T-cell (primary cell): ENCODE results near the gene GPNMB. TPM values are rescaled to one million over a fixed set of nuclear protein-coding genes. Genes with fewer than 3 reads are reported as not detected.

ENCODE experiments used
- ATAC-seq, 4 experiments: fragments of 200-7000 bp in 3 of 4; fragments of 150-1000 bp in 1 of 4; cut with Tn5 transposase; replicated peaks in 1 of 4; 1 replicate in 3 of 4; 2 replicates in 1 of 4; pipeline ENCODE4 v1.10.0; 2021; ENCODE audit warnings: moderate library complexity in 3 of 4, mild to moderate bottlenecking in 2 of 4, moderate number of reproducible peaks in 1 of 4
- CTCF ChIA-PET, 2 donors: fragments of 300-600 bp; sonication (Branson Sonifier 250); formaldehyde crosslinking; loops; one replicate each; lab custom pipeline; 2022; ENCODE audit warnings: antibody characterized with exemption in 2 of 2; lab: Charles Lee
- POLR2A ChIA-PET, 2 donors: fragments of 300-600 bp; sonication (Branson Sonifier 250); formaldehyde crosslinking; loops; one replicate each; lab custom pipeline; 2022; ENCODE audit warnings: antibody characterized with exemption in 2 of 2; lab: Charles Lee
- DNase-seq, 35 experiments: peaks; one replicate each; pipeline versions ENCODE4 v3.0.0 to v3.0.0-alpha.2; 2013 to 2023
- H3K27ac ChIP-seq: one replicate; pipeline ENCODE4 v1.5.1; 2013; ENCODE audit warnings: low read length
- H3K27me3 ChIP-seq, 2 experiments: replicated peaks in 1 of 2; 1 replicate in 1 of 2; 2 replicates in 1 of 2; pipeline versions ENCODE4 v1.6.1 to v1.7.0; 2013; ENCODE audit warnings: low read length in 1 of 2, mixed read lengths in 1 of 2; ENCODE audit not compliant: control insufficient read depth in 2 of 2, insufficient read depth in 2 of 2; ENCODE audit errors: extremely low read depth in 1 of 2
- H3K36me3 ChIP-seq, 2 donors: 1 replicate in 1 of 2; 2 replicates in 1 of 2; pipeline versions ENCODE4 v1.6.1 to v1.7.0; 2013; ENCODE audit warnings: low read length in 1 of 2; ENCODE audit not compliant: control insufficient read depth in 2 of 2, insufficient read depth in 1 of 2; ENCODE audit errors: extremely low read depth in 1 of 2
- H3K4me1 ChIP-seq, 2 experiments: 1 replicate in 1 of 2; 2 replicates in 1 of 2; pipeline versions ENCODE4 v1.6.1 to v1.7.0; 2013; ENCODE audit warnings: low read length in 2 of 2, mixed read lengths in 1 of 2; ENCODE audit not compliant: insufficient read depth in 2 of 2, control insufficient read depth in 1 of 2; ENCODE audit errors: extremely low read depth in 1 of 2
- H3K4me3 ChIP-seq, 2 donors: 1 replicate in 1 of 2; 2 replicates in 1 of 2; pipeline versions ENCODE4 v1.5.1 to v1.7.0; 2013; ENCODE audit warnings: mild to moderate bottlenecking in 2 of 2, low read length in 1 of 2, moderate library complexity in 1 of 2; ENCODE audit not compliant: control insufficient read depth in 1 of 2; ENCODE audit errors: extremely low read depth in 1 of 2
- H3K9me3 ChIP-seq: 2 replicates; pipeline ENCODE4 v1.7.0; 2013
- H3K27ac Mint-ChIP-seq, 2 donors: one replicate each; pipeline ENCODE4 v1.8.0; 2020 to 2021; ENCODE audit warnings: mild to moderate bottlenecking in 2 of 2, mixed read lengths in 2 of 2
- H3K27me3 Mint-ChIP-seq, 2 donors: one replicate each; pipeline ENCODE4 v1.8.0; 2021 to 2022; ENCODE audit warnings: mixed read lengths in 2 of 2
- H3K36me3 Mint-ChIP-seq: one replicate; pipeline ENCODE4 v1.8.0; 2021; ENCODE audit warnings: mixed read lengths
- H3K4me1 Mint-ChIP-seq, 3 donors: one replicate each; pipeline ENCODE4 v1.8.0; 2020 to 2022; ENCODE audit warnings: mixed read lengths in 3 of 3, mild to moderate bottlenecking in 1 of 3
- H3K4me3 Mint-ChIP-seq, 3 donors: one replicate each; pipeline ENCODE4 v1.8.0; 2020 to 2022; ENCODE audit warnings: mild to moderate bottlenecking in 3 of 3, mixed read lengths in 3 of 3, moderate library complexity in 3 of 3
- H3K9me3 Mint-ChIP-seq, 3 donors: one replicate each; pipeline ENCODE4 v1.8.0; 2020 to 2022; ENCODE audit warnings: mixed read lengths in 3 of 3
- WGBS: methylation state at CpG from one replicate; pipeline ENCODE4 v1.1.5; 2013; ENCODE audit warnings: missing lambda C conversion rate; ENCODE audit not compliant: insufficient coverage; 5-methylcytosine and 5-hydroxymethylcytosine counted together
- total RNA-seq, 35 experiments: library from RNA in 6 of 35; stranded (reverse) in 6 of 35; fragments of 120-200 nt in 1 of 35; gene quantifications; one replicate each; pipeline versions ENCODE4 v1.2.1 to v1.2.4 and lab custom pipeline; 2013 to 2026

The GPNMB gene
- total RNA-seq, 5 donors from 2014 or later (not counting 1 experiment from before 2014, with no cell fraction given) = 0.76 to 1.4 (median 0.82) TPM; not detected in 2

- H3K36me3 ChIP-seq = no peaks in the 10 kb centered on the region
- H3K4me3 ChIP-seq = no peak overlapping the region
- H3K4me1 ChIP-seq = no peaks in the 10 kb centered on the region
- H3K27me3 ChIP-seq = peaks cover 0 to 23% of the 10 kb centered on the region in 2 experiments
- Mint-ChIP-seq H3K27me3 (peaks cover 18 to 25% of the 10 kb centered on the region in 2 donors), H3K4me3 (no peak overlapping the region), H3K4me1 (no peaks in the 10 kb centered on the region), H3K9me3 (no peaks in the 10 kb centered on the region), H3K27ac (no peak overlapping the region), H3K36me3 (no peaks in the 10 kb centered on the region)
- no peak overlapping the region for H3K27ac ChIP-seq
- 92% methylated on average over 8 of the region's 11 CpGs for WGBS
- DNase-seq = no peak
- POLR2A ChIA-PET = no interaction called here
- H3K9me3 ChIP-seq = no peaks in the 10 kb centered on the region
- no peak for ATAC-seq
- CTCF ChIA-PET = no interaction called here
Measured at GRCh38 chr7:23213755-23214154, 32.8 kb upstream of the GPNMB start.

GRCh38 chr7:23214423-23214822, 32.2 kb upstream of the GPNMB start:
- ChIA-PET POLR2A (no interaction called here), CTCF (no interaction called here)
- Histone ChIP-seq H3K9me3 (no peaks in the 10 kb centered on the region), H3K4me1 (no peaks in the 10 kb centered on the region), H3K4me3 (no peak overlapping the region), H3K27ac (no peak overlapping the region), H3K36me3 (no peaks in the 10 kb centered on the region), H3K27me3 (peaks cover 0 to 21% of the 10 kb centered on the region in 2 experiments)
- 83% methylated on average over 5 of the region's 5 CpGs for WGBS
- Mint-ChIP-seq H3K27ac (no peak overlapping the region), H3K36me3 (no peaks in the 10 kb centered on the region), H3K4me1 (no peaks in the 10 kb centered on the region), H3K4me3 (no peak overlapping the region), H3K9me3 (no peaks in the 10 kb centered on the region), H3K27me3 (peaks cover 16 to 24% of the 10 kb centered on the region in 2 donors)
- DNase-seq (no peak), ATAC-seq (no peak)

- no peaks in the 10 kb centered on the region for H3K4me1 ChIP-seq
- H3K27ac ChIP-seq = no peak overlapping the region
- no peak overlapping the region for H3K4me3 Mint-ChIP-seq
- CTCF ChIA-PET = no interaction called here
- H3K9me3 ChIP-seq = no peaks in the 10 kb centered on the region
- H3K27ac Mint-ChIP-seq = no peak overlapping the region
- peaks cover 0 to 21% of the 10 kb centered on the region in 2 experiments for H3K27me3 ChIP-seq
- no peaks in the 10 kb centered on the region for H3K4me1 Mint-ChIP-seq
- POLR2A ChIA-PET = no interaction called here
- H3K36me3 ChIP-seq = no peaks in the 10 kb centered on the region
- peaks cover 15 to 22% of the 10 kb centered on the region in 2 donors for H3K27me3 Mint-ChIP-seq
- H3K36me3 Mint-ChIP-seq = no peaks in the 10 kb centered on the region
- DNase-seq = no peak
- WGBS = no CpG with 5 or more reads among the region's 6 CpGs
- no peak overlapping the region for H3K4me3 ChIP-seq
- H3K9me3 Mint-ChIP-seq = no peaks in the 10 kb centered on the region
- no peak for ATAC-seq
Measured at GRCh38 chr7:23214938-23215337, 31.6 kb upstream of the GPNMB start.

GRCh38 chr7:23216021-23216420, 30.6 kb upstream of the GPNMB start:
- H3K9me3 Mint-ChIP-seq = no peaks in the 10 kb centered on the region
- Histone ChIP-seq H3K9me3 (no peaks in the 10 kb centered on the region), H3K27ac (no peak overlapping the region), H3K36me3 (no peaks in the 10 kb centered on the region), H3K4me3 (no peak overlapping the region), H3K4me1 (no peaks in the 10 kb centered on the region), H3K27me3 (peaks cover 0 to 17% of the 10 kb centered on the region in 2 experiments)
- peaks cover 12 to 15% of the 10 kb centered on the region in 2 donors for H3K27me3 Mint-ChIP-seq
- H3K27ac Mint-ChIP-seq = no peak overlapping the region
- no peaks in the 10 kb centered on the region for H3K36me3 Mint-ChIP-seq
- H3K4me3 Mint-ChIP-seq = no peak overlapping the region
- ChIA-PET POLR2A (no interaction called here), CTCF (no interaction called here)
- ATAC-seq = no peak
- 48% methylated on average over 2 of the region's 2 CpGs for WGBS
- no peaks in the 10 kb centered on the region for H3K4me1 Mint-ChIP-seq
- no peak for DNase-seq

- ATAC-seq (no peak), DNase-seq (no peak)
- no peaks in the 10 kb centered on the region for H3K4me1 ChIP-seq
- H3K27me3 ChIP-seq = peaks cover 0 to 16% of the 10 kb centered on the region in 2 experiments
- Mint-ChIP-seq H3K4me3 (no peak overlapping the region), H3K27me3 (peaks cover 12 to 13% of the 10 kb centered on the region in 2 donors), H3K36me3 (no peaks in the 10 kb centered on the region), H3K27ac (no peak overlapping the region), H3K9me3 (no peaks in the 10 kb centered on the region), H3K4me1 (no peaks in the 10 kb centered on the region)
- no peaks in the 10 kb centered on the region for H3K9me3 ChIP-seq
- H3K36me3 ChIP-seq = no peaks in the 10 kb centered on the region
- 51% methylated on average over 3 of the region's 3 CpGs for WGBS
- H3K27ac ChIP-seq = no peak overlapping the region
- ChIA-PET CTCF (no interaction called here), POLR2A (no interaction called here)
- no peak overlapping the region for H3K4me3 ChIP-seq
Measured at GRCh38 chr7:23218196-23218595, 28.4 kb upstream of the GPNMB start.

GRCh38 chr7:23220690-23221305, 25.8 kb upstream of the GPNMB start:
- Mint-ChIP-seq H3K9me3 (no peaks in the 10 kb centered on the region), H3K4me3 (no peak overlapping the region), H3K27ac (no peak overlapping the region), H3K27me3 (peaks cover 13 to 14% of the 10 kb centered on the region in 2 donors), H3K4me1 (no peaks in the 10 kb centered on the region), H3K36me3 (no peaks in the 10 kb centered on the region)
- no peak overlapping the region for H3K27ac ChIP-seq
- no peaks in the 10 kb centered on the region for H3K36me3 ChIP-seq
- no peaks in the 10 kb centered on the region for H3K9me3 ChIP-seq
- ATAC-seq = no peak
- CTCF ChIA-PET = no interaction called here
- WGBS = 81% methylated on average over 7 of the region's 10 CpGs
- no peak overlapping the region for H3K4me3 ChIP-seq
- no peaks in the 10 kb centered on the region for H3K4me1 ChIP-seq
- POLR2A ChIA-PET = no interaction called here
- peaks cover 0 to 12% of the 10 kb centered on the region in 2 experiments for H3K27me3 ChIP-seq
- no peak for DNase-seq
